Glutamatergic neuron (in vitro differentiated cells): ENCODE measurements around the gene CDK5RAP3. TPM values are rescaled to one million over a fixed set of nuclear protein-coding genes. Genes with fewer than 3 reads are reported as not detected.

Source experiments
- DNase-seq: peaks from one replicate; pipeline ENCODE4 v3.0.0; 2022
- H3K27ac Mint-ChIP-seq: one replicate; pipeline ENCODE4 v1.8.0; 2020; ENCODE audit warnings: mild to moderate bottlenecking, mixed read lengths, inconsistent platforms; ENCODE audit not compliant: unreplicated experiment
- H3K27me3 Mint-ChIP-seq: one replicate; pipeline ENCODE4 v1.8.0; 2020; ENCODE audit warnings: mild to moderate bottlenecking, moderate library complexity, mixed read lengths, inconsistent platforms; ENCODE audit not compliant: unreplicated experiment
- H3K36me3 Mint-ChIP-seq: one replicate; pipeline ENCODE4 v1.8.0; 2020; ENCODE audit warnings: mild to moderate bottlenecking, mixed read lengths, inconsistent platforms; ENCODE audit not compliant: unreplicated experiment
- H3K4me1 Mint-ChIP-seq: one replicate; pipeline ENCODE4 v1.8.0; 2020; ENCODE audit warnings: mild to moderate bottlenecking, low read depth, mixed read lengths, inconsistent platforms; ENCODE audit not compliant: unreplicated experiment
- H3K4me3 Mint-ChIP-seq: one replicate; pipeline ENCODE4 v1.8.0; 2020; ENCODE audit warnings: mild to moderate bottlenecking, mixed read lengths, inconsistent platforms; ENCODE audit not compliant: unreplicated experiment
- H3K9me3 Mint-ChIP-seq: one replicate; pipeline ENCODE4 v1.8.0; 2020; ENCODE audit warnings: mild to moderate bottlenecking, moderate library complexity, mixed read lengths, inconsistent platforms; ENCODE audit not compliant: unreplicated experiment
- total RNA-seq: library from RNA; stranded (reverse); fragmentation: NEBNext Ultra II Directional; extraction: Animal tissue kit (Norgen Biotek cat#: 25700); gene quantifications from one replicate; pipeline ENCODE4 v1.2.1, GENCODE V29; 2021; ENCODE audit not compliant: unreplicated experiment
- TF ChIP-seq, protein P1 (sequence below): fragments of 200-600 bp; sonication (generic); IDR thresholded peaks from one replicate; pipeline ENCODE4 v1.5.0; 2021; ENCODE audit not compliant: partially characterized antibody, unreplicated experiment

Gene CDK5RAP3
- total RNA-seq, 1 donor from 2014 or later, result 196 TPM

- Mint-ChIP-seq H3K27ac (peak overlapping the region; percentile 84), H3K27me3 (peaks cover 4% of the 10 kb centered on the region), H3K36me3 (no peaks in the 10 kb centered on the region), H3K4me1 (peaks cover 25% of the 10 kb centered on the region), H3K9me3 (peaks cover 4% of the 10 kb centered on the region), H3K4me3 (no peak overlapping the region)
- TF ChIP-seq, protein P1, sequence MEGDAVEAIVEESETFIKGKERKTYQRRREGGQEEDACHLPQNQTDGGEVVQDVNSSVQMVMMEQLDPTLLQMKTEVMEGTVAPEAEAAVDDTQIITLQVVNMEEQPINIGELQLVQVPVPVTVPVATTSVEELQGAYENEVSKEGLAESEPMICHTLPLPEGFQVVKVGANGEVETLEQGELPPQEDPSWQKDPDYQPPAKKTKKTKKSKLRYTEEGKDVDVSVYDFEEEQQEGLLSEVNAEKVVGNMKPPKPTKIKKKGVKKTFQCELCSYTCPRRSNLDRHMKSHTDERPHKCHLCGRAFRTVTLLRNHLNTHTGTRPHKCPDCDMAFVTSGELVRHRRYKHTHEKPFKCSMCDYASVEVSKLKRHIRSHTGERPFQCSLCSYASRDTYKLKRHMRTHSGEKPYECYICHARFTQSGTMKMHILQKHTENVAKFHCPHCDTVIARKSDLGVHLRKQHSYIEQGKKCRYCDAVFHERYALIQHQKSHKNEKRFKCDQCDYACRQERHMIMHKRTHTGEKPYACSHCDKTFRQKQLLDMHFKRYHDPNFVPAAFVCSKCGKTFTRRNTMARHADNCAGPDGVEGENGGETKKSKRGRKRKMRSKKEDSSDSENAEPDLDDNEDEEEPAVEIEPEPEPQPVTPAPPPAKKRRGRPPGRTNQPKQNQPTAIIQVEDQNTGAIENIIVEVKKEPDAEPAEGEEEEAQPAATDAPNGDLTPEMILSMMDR, result no peak
- no peak for DNase-seq
These were observed 11.2 kb downstream of the CDK5RAP3 start for GRCh38 chr17:47982091-47982617.

- H3K4me1 Mint-ChIP-seq, result peaks cover 31% of the 10 kb centered on the region
- TF ChIP-seq, protein P1, result no peak
- no peak for DNase-seq
- H3K4me3 Mint-ChIP-seq, result no peak overlapping the region
- peaks cover 4% of the 10 kb centered on the region for H3K9me3 Mint-ChIP-seq
- H3K36me3 Mint-ChIP-seq, result no peaks in the 10 kb centered on the region
- peak overlapping the region; percentile 84 for H3K27ac Mint-ChIP-seq
- peaks cover 4% of the 10 kb centered on the region for H3K27me3 Mint-ChIP-seq
These were observed 11.9 kb downstream of the CDK5RAP3 start for GRCh38 chr17:47982645-47983390.

GRCh38 chr17:47983492-47984223, 12.7 kb downstream of the CDK5RAP3 start:
- TF ChIP-seq, protein P1, result no peak
- Mint-ChIP-seq H3K27ac (peak overlapping the region; percentile 23), H3K4me3 (no peak overlapping the region), H3K36me3 (no peaks in the 10 kb centered on the region), H3K27me3 (peaks cover 4% of the 10 kb centered on the region), H3K9me3 (peaks cover 4% of the 10 kb centered on the region), H3K4me1 (peaks cover 35% of the 10 kb centered on the region)
- DNase-seq, result no peak

DNA sequence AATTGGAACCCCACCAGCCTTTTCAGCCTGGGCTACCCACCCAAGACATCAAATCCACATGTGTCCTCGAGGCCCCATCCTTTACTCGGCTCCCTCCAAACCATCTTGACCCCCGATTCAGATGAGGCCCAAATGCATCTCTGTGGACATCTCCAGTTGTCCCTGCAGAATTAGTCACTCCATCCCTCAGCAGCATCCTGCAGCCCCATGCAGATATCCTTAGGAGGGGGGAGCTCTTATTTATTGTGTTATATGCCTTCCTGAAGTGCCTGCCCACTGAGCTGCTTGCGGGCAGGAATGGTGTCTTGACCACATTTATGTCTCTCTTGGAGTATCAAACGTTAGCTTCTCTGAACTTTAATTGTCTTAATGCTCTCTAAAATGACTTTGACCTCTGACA, 15.6 kb downstream of the CDK5RAP3 start:
- H3K36me3 Mint-ChIP-seq, result no peaks in the 10 kb centered on the region
- TF ChIP-seq, protein P1, result no peak
- peaks cover 46% of the 10 kb centered on the region for H3K4me1 Mint-ChIP-seq
- H3K27me3 Mint-ChIP-seq, result peaks cover 16% of the 10 kb centered on the region
- peaks cover 19% of the 10 kb centered on the region for H3K9me3 Mint-ChIP-seq
- H3K27ac Mint-ChIP-seq, result peak overlapping the region; percentile 53
- H3K4me3 Mint-ChIP-seq, result no peak overlapping the region
- DNase-seq, result no peak
